ENCODE data around the gene FOSL2. TPM values are rescaled to one million over a fixed set of nuclear protein-coding genes. Genes with fewer than 3 reads are reported as not detected.
A peak's percentile ranks its signal among the peaks of the same experiment; 100 is the strongest.

Gene FOSL2
- polyA plus RNA-seq, 3 donors = 24.8 to 270 (median 28.6) TPM

DNA sequence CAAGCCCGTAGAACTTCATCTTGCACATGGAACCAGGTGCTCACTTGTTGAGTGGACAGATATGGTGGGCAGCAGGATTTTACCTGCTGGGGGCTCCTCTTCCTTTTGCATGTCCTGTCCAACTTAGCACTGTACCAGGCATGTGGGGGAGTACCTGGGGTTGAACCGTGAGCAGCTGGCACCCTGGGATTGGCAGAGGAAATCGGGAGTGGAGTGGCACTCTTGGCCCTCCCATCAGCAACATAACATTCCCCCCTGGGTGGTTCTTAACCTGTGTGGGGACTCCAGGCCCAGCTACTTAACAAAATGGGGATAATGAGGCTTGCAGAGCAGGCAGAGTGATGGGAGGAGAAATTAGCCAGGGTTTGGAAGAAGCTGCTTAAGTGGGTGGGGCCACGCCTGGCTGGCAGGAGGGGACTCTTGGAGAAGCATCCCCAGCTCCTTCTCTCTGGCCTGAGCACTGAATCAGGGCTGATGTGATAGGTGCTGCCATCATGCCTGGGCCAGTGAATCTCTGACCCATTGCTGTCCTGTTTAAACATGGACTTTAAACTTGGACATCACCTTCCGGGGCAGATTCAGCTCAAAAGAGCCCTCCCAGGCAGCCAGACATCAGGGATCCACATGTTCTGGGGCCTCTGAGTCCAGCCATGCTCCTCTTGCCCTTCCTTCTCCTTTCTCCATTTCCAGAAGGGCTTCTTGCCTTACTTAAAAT lies 15.5 kb downstream of the FOSL2 start:
- Mint-ChIP-seq H3K36me3 (peaks cover 94 to 100% of the 10 kb centered on the region in 2 donors), H3K4me3 (no peak overlapping the region), H3K4me1 (peaks cover 87% of the 10 kb centered on the region), H3K27ac (peak overlapping the region; percentile 94 to 97 (median 95)), H3K9me3 (peaks cover 0 to 2% (median 0%) of the 10 kb centered on the region in 7 donors), H3K27me3 (ENCODE audit: low read depth in 3 of 3) (peaks cover 0 to 2% (median 2%) of the 10 kb centered on the region in 3 donors)
- Histone ChIP-seq H3K9ac (ENCODE audit: insufficient read depth, low read length, poor library complexity, severe bottlenecking) (no peak overlapping the region), H4K20me1 (ENCODE audit: insufficient read depth, low read length) (peaks cover 100% of the 10 kb centered on the region), H3K4me3 (replicated peaks in 1 of 3; ENCODE audit: low read depth in 2 of 3, low read length in 3 of 3) (no peak overlapping the region), H3K79me2 (ENCODE audit: insufficient read depth, low read length) (peaks cover 99% of the 10 kb centered on the region), H3K27me3 (ENCODE audit: control insufficient read depth in 2 of 2, insufficient read depth in 2 of 2, low read length in 2 of 2) (no peaks in the 10 kb centered on the region), H3K36me3 (replicated peaks in 1 of 2; ENCODE audit: control insufficient read depth in 1 of 2, insufficient read depth in 2 of 2, low read length in 2 of 2) (peaks cover 91 to 100% of the 10 kb centered on the region in 2 donors), H2AFZ (ENCODE audit: insufficient read depth, low read depth, low read length, poor library complexity, severe bottlenecking) (no peak overlapping the region), H3K4me1 (ENCODE audit: control insufficient read depth in 1 of 2, insufficient read depth in 2 of 2, low read length in 2 of 2) (peaks cover 70 to 74% of the 10 kb centered on the region in 2 donors), H3K9me3 (replicated peaks in 1 of 2; ENCODE audit: control insufficient read depth in 1 of 2, insufficient read depth in 1 of 2, low read length in 2 of 2) (no peaks in the 10 kb centered on the region), H3K4me2 (replicated peaks; ENCODE audit: extremely low read depth, low read length, poor library complexity, severe bottlenecking) (no peak overlapping the region), H3K27ac (ENCODE audit: low read depth in 1 of 2, low read length in 2 of 2) (peak overlapping the region; percentile 92 to 93)
- DNase-seq = no peak
- intact Hi-C loops (cut with micrococcal nuclease) = loop anchor here (2.0 to 10.0 kb wide), 3 partner anchors 15 to 653 kb away; partner anchors contain the start of gene FOSL2 (in 2 of the 2)
- no peak for TF ChIP-seq CTCF (IDR thresholded peaks at IDR 0.05)
- 92% methylated on average over 3 of the region's 5 CpGs for WGBS (ENCODE audit: insufficient coverage)

GRCh38 chr2:28408764-28409599 lies 16.3 kb downstream of the FOSL2 start:
- 21% methylated on average over 8 of the region's 26 CpGs for WGBS (ENCODE audit: insufficient coverage)

More at GRCh38 chr2:28408764-28409599, 16.3 kb downstream of the FOSL2 start:
- no peak overlapping the region for H3K4me2 ChIP-seq (replicated peaks; ENCODE audit: extremely low read depth, low read length, poor library complexity, severe bottlenecking)
- Mint-ChIP-seq H3K9me3 (peaks cover 0 to 2% (median 0%) of the 10 kb centered on the region in 7 donors), H3K4me1 (peaks cover 83% of the 10 kb centered on the region), H3K27me3 (ENCODE audit: low read depth in 3 of 3) (peaks cover 0 to 3% (median 2%) of the 10 kb centered on the region in 3 donors), H3K36me3 (peaks cover 94 to 100% of the 10 kb centered on the region in 2 donors), H3K27ac (peak overlapping the region; percentile 94 to 97 (median 95)), H3K4me3 (peak overlapping the region in 1 of 2 donors; percentile 34)
- no peak overlapping the region for H2AFZ ChIP-seq (ENCODE audit: insufficient read depth, low read depth, low read length, poor library complexity, severe bottlenecking)
- H3K27me3 ChIP-seq (ENCODE audit: control insufficient read depth in 2 of 2, insufficient read depth in 2 of 2, low read length in 2 of 2) = no peaks in the 10 kb centered on the region
- no peak overlapping the region for H3K4me3 ChIP-seq (replicated peaks in 1 of 3; ENCODE audit: low read depth in 2 of 3, low read length in 3 of 3)
- DNase-seq = peak; percentile 94 to 99 (median 96)
- H4K20me1 ChIP-seq (ENCODE audit: insufficient read depth, low read length) = peaks cover 100% of the 10 kb centered on the region
- H3K36me3 ChIP-seq (replicated peaks in 1 of 2; ENCODE audit: control insufficient read depth in 1 of 2, insufficient read depth in 2 of 2, low read length in 2 of 2) = peaks cover 91 to 100% of the 10 kb centered on the region in 2 donors
- peak overlapping the region; percentile 92 to 93 for H3K27ac ChIP-seq (ENCODE audit: low read depth in 1 of 2, low read length in 2 of 2)
- H3K4me1 ChIP-seq (ENCODE audit: control insufficient read depth in 1 of 2, insufficient read depth in 2 of 2, low read length in 2 of 2) = peaks cover 62 to 74% of the 10 kb centered on the region in 2 donors
- peaks cover 99% of the 10 kb centered on the region for H3K79me2 ChIP-seq (ENCODE audit: insufficient read depth, low read length)
- no peak for TF ChIP-seq CTCF (IDR thresholded peaks at IDR 0.05)
- H3K9me3 ChIP-seq (replicated peaks in 1 of 2; ENCODE audit: control insufficient read depth in 1 of 2, insufficient read depth in 1 of 2, low read length in 2 of 2) = no peaks in the 10 kb centered on the region
- H3K9ac ChIP-seq (ENCODE audit: insufficient read depth, low read length, poor library complexity, severe bottlenecking) = no peak overlapping the region
- intact Hi-C loops (cut with micrococcal nuclease) = loop anchor here (2.0 to 10.0 kb wide), 3 partner anchors 16 to 654 kb away; partner anchors contain the start of gene FOSL2 (in 1 of the 2)

Data from CD14-positive monocyte (primary cell).